HCT116 (cell line): ENCODE data around the gene VEPH1.

Experiments
- ATF3 ChIP-seq: IDR thresholded peaks from 2 replicates; pipeline ENCODE4 v1.6.1; 2012
- CTCF ChIP-seq, 3 experiments: fragments of 200-600 bp in 1 of 3; sonication (generic) in 1 of 3; IDR thresholded peaks in 2 of 3; conservative IDR thresholded peaks in 1 of 3; 2 replicates each; pipeline ENCODE4 v1.5.1; 2012 to 2017; ENCODE audit warnings: low read depth in 2 of 3, low read length in 2 of 3, antibody characterized with exemption in 1 of 3, borderline replicate concordance in 1 of 3, control low read depth in 1 of 3, mild to moderate bottlenecking in 1 of 3, mixed read lengths in 1 of 3, mixed run types in 1 of 3, moderate library complexity in 1 of 3; ENCODE audit not compliant: insufficient read depth in 1 of 3
- EZH2 ChIP-seq: fragments of 200-600 bp; sonication (generic); IDR thresholded peaks from 2 replicates; pipeline ENCODE4 v1.6.1; 2017; ENCODE audit warnings: antibody characterized with exemption, mixed run types
- JUND ChIP-seq: IDR thresholded peaks from 2 replicates; pipeline ENCODE4 v1.6.1; 2012
- POLR2A ChIP-seq: IDR thresholded peaks from 2 replicates; pipeline ENCODE4 v1.7.0; 2011; ENCODE audit warnings: borderline replicate concordance; ENCODE audit not compliant: insufficient read depth, insufficient read length; ENCODE audit errors: extremely low read depth
- RAD21 ChIP-seq: IDR thresholded peaks from 2 replicates; pipeline ENCODE4 v1.6.1; 2012; ENCODE audit warnings: low read depth, mild to moderate bottlenecking
- SP1 ChIP-seq: IDR thresholded peaks from 2 replicates; pipeline ENCODE4 v1.6.1; 2012; ENCODE audit warnings: low read depth
- TCF7L2 ChIP-seq: IDR thresholded peaks from 2 replicates; pipeline ENCODE4 v1.7.0; 2011; ENCODE audit warnings: borderline replicate concordance, inconsistent platforms; ENCODE audit not compliant: insufficient read depth, insufficient read length; ENCODE audit errors: extremely low read depth
- YY1 ChIP-seq: IDR thresholded peaks from 2 replicates; pipeline ENCODE4 v1.6.1; 2011; ENCODE audit warnings: low read length, low read depth, moderate library complexity, mild to moderate bottlenecking; ENCODE audit not compliant: insufficient replicate concordance; ENCODE audit errors: extremely low read depth
- ZFX ChIP-seq: fragments of 450-650 bp; IDR thresholded peaks from 2 replicates; pipeline ENCODE4 v1.6.1; 2017
- ZNF274 ChIP-seq: fragments of 200-500 bp; sonication (Bioruptor generic); IDR thresholded peaks from 2 replicates; pipeline ENCODE4 v1.6.1; 2014; ENCODE audit warnings: mild to moderate bottlenecking, low read depth, low read length, inconsistent platforms
- TF ChIP-seq, protein P1 (sequence below): IDR thresholded peaks from 2 replicates; pipeline ENCODE4 v1.6.1; 2012; ENCODE audit warnings: low read depth
- TF ChIP-seq, protein P2 (sequence below): IDR thresholded peaks from 2 replicates; pipeline ENCODE4 v1.6.1; 2012

DNA sequence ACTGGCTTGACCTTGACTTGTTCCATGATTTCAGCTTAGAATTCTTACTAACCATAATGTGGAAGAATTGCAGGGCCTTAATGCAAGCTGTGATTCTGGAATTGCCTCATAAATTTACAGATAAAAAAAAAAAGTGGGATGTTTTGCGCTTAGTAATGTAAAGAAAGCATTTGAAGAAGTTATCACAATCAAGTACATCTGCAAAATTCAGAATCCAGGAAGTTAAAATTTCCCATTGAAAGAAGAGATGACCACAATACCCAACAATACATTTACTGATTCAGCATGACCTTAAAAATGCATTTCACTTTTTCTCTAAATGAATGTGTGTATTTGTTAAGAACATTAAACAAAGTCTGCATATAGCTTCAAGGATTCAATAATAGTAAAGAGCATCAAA lies 278.2 kb downstream of the VEPH1 start:
- TF ChIP-seq JUND (no peak), CTCF (IDR thresholded peaks at IDR 0.05 in 2 of 3, conservative IDR thresholded peaks at IDR 0.05 in 1 of 3; ENCODE audit: borderline replicate concordance in 1 of 3, insufficient read depth in 1 of 3, low read depth in 2 of 3, low read length in 2 of 3) (no peak), YY1 (no peak), POLR2A (no peak), ZFX (no peak), ZNF274 (no peak), ATF3 (no peak), RAD21 (no peak), EZH2 (no peak), SP1 (no peak), TCF7L2 (no peak)
- TF ChIP-seq, protein P1, sequence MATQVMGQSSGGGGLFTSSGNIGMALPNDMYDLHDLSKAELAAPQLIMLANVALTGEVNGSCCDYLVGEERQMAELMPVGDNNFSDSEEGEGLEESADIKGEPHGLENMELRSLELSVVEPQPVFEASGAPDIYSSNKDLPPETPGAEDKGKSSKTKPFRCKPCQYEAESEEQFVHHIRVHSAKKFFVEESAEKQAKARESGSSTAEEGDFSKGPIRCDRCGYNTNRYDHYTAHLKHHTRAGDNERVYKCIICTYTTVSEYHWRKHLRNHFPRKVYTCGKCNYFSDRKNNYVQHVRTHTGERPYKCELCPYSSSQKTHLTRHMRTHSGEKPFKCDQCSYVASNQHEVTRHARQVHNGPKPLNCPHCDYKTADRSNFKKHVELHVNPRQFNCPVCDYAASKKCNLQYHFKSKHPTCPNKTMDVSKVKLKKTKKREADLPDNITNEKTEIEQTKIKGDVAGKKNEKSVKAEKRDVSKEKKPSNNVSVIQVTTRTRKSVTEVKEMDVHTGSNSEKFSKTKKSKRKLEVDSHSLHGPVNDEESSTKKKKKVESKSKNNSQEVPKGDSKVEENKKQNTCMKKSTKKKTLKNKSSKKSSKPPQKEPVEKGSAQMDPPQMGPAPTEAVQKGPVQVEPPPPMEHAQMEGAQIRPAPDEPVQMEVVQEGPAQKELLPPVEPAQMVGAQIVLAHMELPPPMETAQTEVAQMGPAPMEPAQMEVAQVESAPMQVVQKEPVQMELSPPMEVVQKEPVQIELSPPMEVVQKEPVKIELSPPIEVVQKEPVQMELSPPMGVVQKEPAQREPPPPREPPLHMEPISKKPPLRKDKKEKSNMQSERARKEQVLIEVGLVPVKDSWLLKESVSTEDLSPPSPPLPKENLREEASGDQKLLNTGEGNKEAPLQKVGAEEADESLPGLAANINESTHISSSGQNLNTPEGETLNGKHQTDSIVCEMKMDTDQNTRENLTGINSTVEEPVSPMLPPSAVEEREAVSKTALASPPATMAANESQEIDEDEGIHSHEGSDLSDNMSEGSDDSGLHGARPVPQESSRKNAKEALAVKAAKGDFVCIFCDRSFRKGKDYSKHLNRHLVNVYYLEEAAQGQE: no peak
- TF ChIP-seq, protein P2, sequence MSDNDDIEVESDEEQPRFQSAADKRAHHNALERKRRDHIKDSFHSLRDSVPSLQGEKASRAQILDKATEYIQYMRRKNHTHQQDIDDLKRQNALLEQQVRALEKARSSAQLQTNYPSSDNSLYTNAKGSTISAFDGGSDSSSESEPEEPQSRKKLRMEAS: no peak
